Motor neuron (in vitro differentiated cells): ENCODE results near the gene RAD21L1. TPM values are rescaled to one million over a fixed set of nuclear protein-coding genes. Genes with fewer than 3 reads are reported as not detected.
A peak's percentile ranks its signal among the peaks of the same experiment; 100 is the strongest.

Experiments used
- ATAC-seq, 8 experiments: fragments of 200-7000 bp; cut with Tn5 transposase; replicated peaks in 6 of 8; 2 replicates each; pipeline ENCODE4 v1.8.0; 2021; ENCODE audit warnings: mild to moderate bottlenecking in 8 of 8, moderate library complexity in 8 of 8
- H3K27ac ChIP-seq, 2 donors: fragments of 250-450 bp; sonication (Bioruptor Pico); 2 replicates each; pipeline ENCODE4 v1.9.0; 2021; ENCODE audit warnings: antibody characterized with exemption in 2 of 2, mild to moderate bottlenecking in 2 of 2, moderate library complexity in 1 of 2
- H3K4me1 ChIP-seq, 2 donors: fragments of 250-450 bp; sonication (Bioruptor Pico); replicated peaks in 1 of 2; 2 replicates each; pipeline ENCODE4 v1.6.1; 2021; ENCODE audit warnings: antibody characterized with exemption in 2 of 2, mild to moderate bottlenecking in 2 of 2, moderate library complexity in 1 of 2
- H3K4me3 ChIP-seq, 5 donors: fragments of 250-450 bp; sonication (Bioruptor Pico); 2 replicates each; pipeline ENCODE4 v1.9.0; 2021; ENCODE audit warnings: antibody characterized with exemption in 5 of 5, mild to moderate bottlenecking in 5 of 5, moderate library complexity in 4 of 5
- WGBS, 10 experiments: fragments of 450-650 bp; shearing (Covaris generic); methylation state at CpG; one replicate each; pipeline ENCODE4 v1.0.0; 2022; 5-methylcytosine and 5-hydroxymethylcytosine counted together
- in situ Hi-C, 9 experiments: fragments of 400-800 bp; cut with MboI; loops; one replicate each; pipeline ENCODE4 v1.15.0; 2021; ENCODE audit warnings: low sequenced_read_pairs in 9 of 9, low pct_unique_long_range_greater_than_20kb in 2 of 9; ENCODE audit not compliant: unreplicated experiment in 9 of 9
- total RNA-seq, 8 experiments: library from RNA; unstranded; fragments of 300-600 nt; gene quantifications; 2 replicates each; pipeline versions ENCODE4 v1.2.3 to v1.2.4, GENCODE V29; 2022

The RAD21L1 gene
- not detected for total RNA-seq

DNA sequence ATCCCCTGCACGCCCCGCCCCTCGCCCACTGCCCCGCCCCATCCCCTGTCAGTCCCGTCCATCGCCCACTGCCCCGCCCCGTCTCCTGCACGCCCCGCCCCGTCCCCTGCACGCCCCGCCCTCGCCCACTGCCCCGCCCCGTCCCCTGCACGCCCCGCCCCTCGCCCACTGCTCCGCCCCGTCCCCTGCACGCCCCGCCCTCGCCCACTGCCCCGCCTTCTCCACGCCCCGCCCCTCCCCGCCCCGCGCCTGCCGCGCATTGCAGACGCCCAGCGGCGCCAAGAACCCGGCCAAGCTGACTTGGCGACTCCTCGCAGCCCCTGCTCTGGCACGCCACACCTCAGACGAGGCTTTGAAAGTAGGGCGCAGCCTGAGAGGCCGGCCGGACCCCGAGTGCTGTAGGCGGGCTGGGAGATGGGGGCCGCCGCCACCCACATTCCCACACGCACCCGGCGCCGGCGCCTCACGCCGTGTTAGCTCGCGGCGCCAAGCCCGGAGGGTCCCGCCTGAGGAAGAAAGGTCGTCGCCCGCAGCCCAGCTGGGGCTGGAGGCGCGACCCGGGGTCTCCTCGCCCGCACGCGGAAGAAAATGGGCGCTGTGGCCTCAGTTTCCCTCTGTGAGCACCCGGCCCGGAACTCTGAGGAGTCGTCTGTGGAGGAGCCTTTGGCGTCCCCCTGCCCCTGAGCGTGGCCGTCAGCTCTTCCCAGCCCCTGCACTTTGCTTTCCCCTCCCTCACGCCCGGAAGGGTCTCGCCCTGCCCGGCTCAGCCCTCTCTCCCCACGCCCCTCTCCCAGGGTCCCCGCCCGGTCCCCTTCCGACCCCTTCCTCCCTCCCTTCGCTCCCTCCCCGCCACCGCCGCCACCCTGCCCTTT, at the start of gene RAD21L1:
Gene RAD21L1 (plus strand): TSS at position 262 of the 872 bp plus-strand sequence. CDS start 2,410 bp downstream, outside the sequence.
- in situ Hi-C loops: no loop called here
- peak; percentile 66 to 80 (median 78) for ATAC-seq
- WGBS, 10 experiments: 0 to 7% methylated on average over 1 to 3 of the region's 88 CpGs; no CpG with 5 or more reads in 8 of the 10 experiments

DNA sequence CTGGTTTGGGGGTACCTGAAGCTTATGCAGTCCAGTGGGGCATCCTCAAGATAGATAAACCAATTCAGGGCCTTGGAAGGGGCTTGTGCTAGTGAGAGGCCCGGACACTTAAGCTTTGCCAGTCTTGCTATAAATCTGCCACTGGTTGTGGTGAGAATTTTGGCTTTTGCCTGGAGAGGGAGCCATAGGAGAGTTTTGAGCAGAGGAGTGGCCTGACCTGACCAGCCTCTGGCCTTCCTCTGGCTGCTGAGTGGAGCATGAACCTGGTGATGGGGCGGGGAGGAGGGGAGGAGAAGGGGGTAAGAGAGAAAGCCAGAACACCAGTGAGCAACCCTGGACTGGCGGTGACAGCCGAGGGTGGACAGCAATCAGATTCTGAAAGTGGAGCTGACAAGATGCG, 48.2 kb upstream of the RAD21L1 start:
- in situ Hi-C loops: no loop called here
- H3K4me3 ChIP-seq: no peak overlapping the region
- H3K4me1 ChIP-seq: no peaks in the 10 kb centered on the region
- no peak overlapping the region for H3K27ac ChIP-seq
- 50 to 100% (median 100%) methylated on average over 1 of the region's 5 CpGs; no CpG with 5 or more reads in 7 of the 10 experiments for whole genome bisulfite sequencing, 10 experiments
- ATAC-seq: peak in 4 of 8 experiments; percentile 23 to 56 (median 54)

More for the DNA sequence above, at the start of gene RAD21L1:
- Histone ChIP-seq H3K4me1 (no peaks in the 10 kb centered on the region), H3K27ac (no peak within 1 kb of the TSS), H3K4me3 (peak within 1 kb of the TSS; percentile 47 to 53 (median 48))

DNA sequence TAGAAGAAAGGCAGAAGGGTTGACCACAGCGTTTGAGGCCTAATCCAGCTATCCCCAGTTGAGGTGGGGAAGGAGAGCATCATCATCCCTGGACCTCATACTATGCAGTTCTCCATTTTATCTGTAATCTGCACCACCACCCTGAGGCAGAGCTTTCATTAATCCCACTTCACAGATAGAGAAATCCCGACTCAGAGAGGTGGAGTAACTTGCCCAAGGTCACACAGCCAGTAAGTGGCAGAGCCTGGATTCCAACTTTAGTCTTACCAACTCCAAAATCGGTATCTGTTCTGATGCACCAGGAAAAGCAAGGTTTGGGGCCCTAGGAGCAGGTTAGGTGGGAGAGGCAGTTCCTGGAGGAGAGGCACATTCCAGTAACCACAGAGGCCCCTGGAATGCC, 47.7 kb upstream of the RAD21L1 start:
- Histone ChIP-seq H3K27ac (no peak overlapping the region), H3K4me1 (no peaks in the 10 kb centered on the region), H3K4me3 (no peak overlapping the region)
- in situ Hi-C loops: no loop called here
- 48 to 100% (median 83%) methylated on average over 1 to 2 of the region's 3 CpGs; no CpG with 5 or more reads in 3 of the 10 experiments for WGBS, 10 experiments
- no peak for ATAC-seq

DNA sequence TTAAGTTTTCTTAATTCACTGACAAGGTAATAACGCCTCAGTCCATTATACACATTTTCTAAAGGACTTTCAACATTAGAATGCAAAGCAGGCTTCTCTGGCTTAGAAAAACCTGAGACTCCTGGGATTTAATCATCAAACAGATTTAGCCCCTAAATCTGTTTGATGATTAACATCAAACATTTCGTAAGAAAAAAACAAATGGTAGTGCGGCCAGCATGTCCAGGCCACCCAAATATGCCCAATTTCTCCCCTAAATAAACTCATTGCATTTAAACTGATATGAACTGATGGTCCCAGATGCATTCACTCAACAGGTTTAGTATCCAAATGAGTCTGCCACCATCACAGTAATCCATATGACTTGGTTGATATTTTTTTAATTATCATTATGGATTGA, 47.2 kb upstream of the RAD21L1 start:
- ATAC-seq: no peak
- WGBS, 10 experiments: 68 to 100% (median 92%) methylated on average over 2 to 3 of the region's 3 CpGs; no CpG with 5 or more reads in 3 of the 10 experiments

DNA sequence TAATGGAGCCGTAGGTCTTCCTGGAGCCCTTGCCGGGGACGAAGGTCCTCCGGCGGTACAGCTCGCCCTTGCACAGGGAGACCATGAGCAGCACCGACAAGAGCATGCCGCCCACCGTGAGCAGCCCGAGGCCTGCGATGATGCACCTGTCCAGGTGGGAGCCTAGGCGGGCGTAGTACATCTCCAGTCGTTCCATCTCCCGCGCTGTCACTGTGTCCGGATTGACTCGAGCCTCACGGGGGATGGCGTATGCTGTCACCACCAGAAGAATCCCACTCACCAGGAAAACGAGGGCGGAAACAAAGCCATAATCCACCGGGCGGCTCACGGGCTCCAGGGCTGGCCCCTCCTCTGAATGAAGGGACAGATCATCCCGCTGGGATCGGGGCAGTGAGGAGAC, 44.9 kb upstream of the RAD21L1 start:
- in situ Hi-C loops: no loop called here
- no peak for ATAC-seq
- Histone ChIP-seq H3K4me3 (no peak overlapping the region), H3K4me1 (peaks cover 0 to 3% of the 10 kb centered on the region in 2 donors), H3K27ac (no peak overlapping the region)
- WGBS, 10 experiments: 75 to 100% (median 97%) methylated on average over 1 to 24 of the region's 27 CpGs; no CpG with 5 or more reads in 6 of the 10 experiments

More for the DNA sequence above, 47.2 kb upstream of the RAD21L1 start:
- H3K4me3 ChIP-seq: no peak overlapping the region
- in situ Hi-C loops: no loop called here
- no peaks in the 10 kb centered on the region for H3K4me1 ChIP-seq
- H3K27ac ChIP-seq: no peak overlapping the region

DNA sequence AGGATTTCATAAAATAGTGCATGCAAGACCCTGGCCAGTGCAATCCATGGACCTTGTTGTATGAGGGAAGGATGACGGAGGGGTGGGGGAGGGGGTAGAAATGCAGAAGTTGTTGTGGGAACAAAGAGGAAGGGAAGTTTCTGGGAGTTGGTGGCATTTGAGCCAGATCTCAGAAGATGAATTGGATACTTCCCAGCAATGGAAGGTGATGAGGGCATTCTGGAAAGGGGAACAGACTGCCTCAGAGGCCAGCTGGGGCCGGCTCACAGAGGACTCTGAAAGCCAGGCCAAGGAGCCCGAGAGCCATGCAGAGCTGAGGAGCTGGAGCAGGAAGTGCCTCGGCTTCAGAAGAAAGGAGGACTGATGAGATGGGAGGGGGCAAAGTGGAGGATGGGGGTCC, 43.7 kb upstream of the RAD21L1 start:
- Histone ChIP-seq H3K4me1 (peaks cover 0 to 3% of the 10 kb centered on the region in 2 donors), H3K4me3 (no peak overlapping the region), H3K27ac (no peak overlapping the region)
- in situ Hi-C loops: no loop called here
- WGBS, 10 experiments: 40 to 100% (median 80%) methylated on average over 1 to 2 of the region's 4 CpGs; no CpG with 5 or more reads in 4 of the 10 experiments
- no peak for ATAC-seq

DNA sequence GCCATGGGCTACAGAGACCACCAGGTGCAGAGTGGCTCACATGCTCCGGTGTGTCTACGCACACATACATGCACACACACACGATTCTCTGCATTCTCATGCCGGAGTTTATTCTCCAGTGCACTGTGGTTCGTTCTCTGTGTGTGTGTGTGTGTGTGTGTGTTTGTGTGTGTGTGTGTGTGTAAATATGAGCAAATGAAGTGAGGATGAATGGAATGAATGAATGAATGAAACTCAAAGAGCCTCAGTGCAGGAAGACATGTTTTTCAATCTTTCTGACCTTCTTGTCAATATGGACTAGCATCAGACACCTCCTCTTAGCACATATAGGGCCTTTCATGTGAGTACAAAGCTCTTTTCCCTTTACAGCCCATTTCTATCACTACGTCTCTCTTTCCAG, 42.7 kb upstream of the RAD21L1 start:
- in situ Hi-C loops: no loop called here
- H3K4me3 ChIP-seq: no peak overlapping the region
- no peak overlapping the region for H3K27ac ChIP-seq
- ATAC-seq: no peak
- H3K4me1 ChIP-seq: peaks cover 0 to 3% of the 10 kb centered on the region in 2 donors
- WGBS, 10 experiments: 49 to 100% (median 93%) methylated on average over 1 to 3 of the region's 6 CpGs; no CpG with 5 or more reads in 5 of the 10 experiments

DNA sequence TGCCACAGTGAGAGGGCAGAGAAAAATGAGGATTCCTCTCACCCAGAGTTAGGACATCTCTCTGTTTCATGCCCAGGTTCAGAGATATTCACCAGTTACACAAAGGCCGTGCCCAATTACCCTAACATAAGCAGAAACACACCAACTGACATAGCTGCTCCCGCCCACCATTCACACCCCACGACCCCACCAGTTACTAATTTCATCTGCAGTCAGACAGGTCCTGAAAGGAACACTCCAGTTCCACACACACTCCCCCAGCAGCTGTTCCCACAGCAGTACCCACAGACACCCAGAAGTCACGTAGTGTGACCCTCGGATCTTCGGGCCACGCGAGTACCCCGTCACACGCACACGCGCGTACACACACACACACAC, 41.6 kb upstream of the RAD21L1 start:
- 12 to 100% methylated on average over 1 to 9 of the region's 13 CpGs; no CpG with 5 or more reads in 8 of the 10 experiments for WGBS, 10 experiments
- Histone ChIP-seq H3K4me3 (peak overlapping the region; percentile 43 to 92 (median 67)), H3K4me1 (peaks cover 0 to 3% of the 10 kb centered on the region in 2 donors), H3K27ac (no peak overlapping the region)
- in situ Hi-C loops: no loop called here
- ATAC-seq: no peak

DNA sequence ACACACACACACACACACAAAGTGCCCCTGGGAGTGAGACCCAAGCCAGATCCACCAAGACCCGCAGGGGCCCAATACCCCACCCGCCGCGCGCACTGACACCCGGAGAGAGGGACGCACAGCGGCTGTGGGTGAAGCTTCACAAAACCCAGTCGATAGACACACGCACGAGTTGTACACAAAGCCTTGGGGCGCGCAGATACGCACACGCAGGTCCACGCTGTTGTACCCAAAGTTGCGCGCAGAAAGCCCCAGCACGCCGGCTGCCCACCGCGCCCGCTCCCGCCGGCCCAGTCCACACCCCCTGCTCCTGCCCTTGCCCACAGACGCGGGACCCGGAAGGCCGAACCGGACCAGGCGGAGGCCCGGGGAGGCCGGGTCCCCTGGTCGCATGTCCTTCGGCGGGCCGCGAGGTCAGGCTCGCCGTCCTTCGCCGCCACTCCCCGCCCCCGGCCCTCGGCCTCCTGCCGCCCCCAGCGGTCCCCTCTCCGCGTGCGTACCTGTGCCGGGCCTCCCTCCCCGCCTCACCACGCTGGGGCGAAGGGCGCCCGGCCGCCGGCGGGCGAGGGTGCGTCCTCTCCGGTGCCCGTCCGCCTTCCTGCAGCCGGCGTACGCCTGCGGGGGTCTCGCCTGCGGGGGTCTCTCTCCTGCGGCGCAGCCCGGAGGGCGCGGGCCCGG, 41.1 kb upstream of the RAD21L1 start, which contains the start of gene TMEM74B:
Gene TMEM74B (minus strand): TSS at position 344 of the 678 bp plus-strand sequence. CDS start 1,180 bp downstream, outside the sequence.
- 0% methylated on average over 2 of the region's 76 CpGs; no CpG with 5 or more reads in 9 of the 10 experiments for WGBS, 10 experiments

DNA sequence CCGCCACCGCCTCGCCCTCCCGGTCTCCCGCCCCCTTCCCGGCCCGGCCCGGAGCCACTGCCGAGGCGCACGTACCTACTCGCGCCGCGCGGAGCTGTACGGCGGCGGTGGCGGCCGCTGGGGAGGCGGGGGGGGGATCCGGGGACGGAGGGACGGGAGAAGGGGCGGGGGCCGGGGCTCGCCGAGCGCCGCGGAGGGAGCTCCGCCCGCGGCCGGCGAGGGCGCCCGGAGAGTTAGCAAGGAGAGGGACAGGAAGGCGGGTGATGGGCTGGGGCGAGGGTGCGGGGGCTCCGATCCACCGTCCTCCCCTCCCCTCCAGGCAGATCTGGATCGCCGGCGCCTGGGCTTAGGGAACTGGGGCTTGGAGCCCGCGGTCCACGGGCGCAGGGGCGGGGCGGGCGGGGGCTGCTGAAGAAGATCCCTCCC, 40.5 kb upstream of the RAD21L1 start:
- in situ Hi-C loops: no loop called here
- H3K27ac ChIP-seq: peak overlapping the region in 1 of 2 donors; percentile 18
- peaks cover 0 to 3% of the 10 kb centered on the region in 2 donors for H3K4me1 ChIP-seq
- no CpG with 5 or more reads among the region's 54 CpGs for WGBS, 10 experiments
- ATAC-seq: peak; percentile 21 to 86 (median 74)
- H3K4me3 ChIP-seq: peak overlapping the region; percentile 43 to 92 (median 67)

More for the DNA sequence above, 41.1 kb upstream of the RAD21L1 start, which contains the start of gene TMEM74B:
- Histone ChIP-seq H3K4me1 (peaks cover 0 to 3% of the 10 kb centered on the region in 2 donors), H3K27ac (peak within 1 kb of the TSS in 1 of 2 donors; percentile 18), H3K4me3 (peak within 1 kb of the TSS; percentile 43 to 92 (median 67))
- in situ Hi-C loops: no loop called here
- ATAC-seq: peak in 7 of 8 experiments; percentile 22 to 64 (median 54)

DNA sequence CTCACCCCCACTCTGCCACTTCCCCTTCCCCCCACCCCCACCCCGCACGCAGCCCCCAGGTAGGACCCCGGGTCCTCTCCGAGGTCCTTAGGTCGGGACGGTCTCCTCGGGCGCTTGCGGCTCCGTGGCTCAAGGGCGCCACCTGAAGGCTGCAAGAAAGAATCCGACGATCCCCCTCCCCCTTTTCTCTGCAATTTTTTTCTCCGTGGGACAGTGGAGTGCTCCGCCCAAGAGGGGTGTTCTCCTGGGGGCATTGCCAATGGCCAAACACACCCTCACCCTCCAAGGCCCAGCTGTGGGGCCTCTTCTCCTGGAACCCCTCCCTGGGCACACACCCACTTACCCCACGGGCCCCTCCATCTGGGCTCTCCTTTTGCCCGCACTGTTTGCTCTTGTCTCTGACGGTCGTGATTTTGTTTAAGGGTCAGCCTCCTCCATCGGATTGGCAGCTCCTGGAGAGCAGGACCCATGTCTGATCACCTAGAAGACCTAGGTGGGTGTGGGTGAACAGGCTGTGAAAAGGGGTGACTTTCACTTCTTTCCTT, 40.0 kb upstream of the RAD21L1 start:
- WGBS, 10 experiments: 0 to 59% (median 40%) methylated on average over 1 to 5 of the region's 20 CpGs; no CpG with 5 or more reads in 7 of the 10 experiments
- in situ Hi-C loops: no loop called here
- Histone ChIP-seq H3K4me1 (peaks cover 0 to 3% of the 10 kb centered on the region in 2 donors), H3K27ac (peak overlapping the region in 1 of 2 donors; percentile 18), H3K4me3 (peak overlapping the region; percentile 43 to 92 (median 67))
- ATAC-seq: peak; percentile 66 to 85 (median 76)

DNA sequence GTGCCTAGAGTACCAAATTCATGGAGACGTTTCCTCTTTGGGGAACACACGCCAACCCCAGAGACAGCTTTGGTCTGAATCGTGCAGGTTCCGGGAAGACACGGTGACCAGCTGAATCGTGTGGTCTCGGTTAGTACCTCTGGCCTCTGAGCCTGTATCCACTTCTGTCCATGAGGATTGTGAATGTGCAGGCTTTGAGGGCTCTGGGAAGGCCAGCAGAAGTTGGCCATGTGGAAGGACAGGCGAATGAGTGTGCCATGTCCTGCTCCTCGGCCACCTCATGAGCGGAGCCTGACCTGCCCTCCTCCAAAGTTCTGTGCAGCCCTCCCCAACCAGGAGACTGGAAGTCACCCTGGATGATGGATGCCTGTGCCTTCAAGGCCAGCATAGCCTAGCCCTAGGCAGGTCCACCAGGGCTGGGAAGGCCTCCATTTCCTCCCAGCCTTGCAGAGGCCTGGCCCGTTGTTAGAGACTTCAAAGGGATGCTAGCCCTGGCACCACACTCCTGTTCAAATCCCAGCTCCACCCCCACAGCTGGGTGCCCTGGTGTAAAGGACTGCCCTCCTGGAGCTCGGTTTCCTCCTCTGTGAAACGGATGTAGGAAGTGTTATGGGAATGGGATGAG, 39.4 kb upstream of the RAD21L1 start:
- Histone ChIP-seq H3K27ac (no peak overlapping the region), H3K4me3 (no peak overlapping the region), H3K4me1 (peaks cover 0 to 3% of the 10 kb centered on the region in 2 donors)
- WGBS, 10 experiments: 10 to 80% (median 44%) methylated on average over 2 to 7 of the region's 13 CpGs; no CpG with 5 or more reads in 5 of the 10 experiments
- ATAC-seq: no peak
- in situ Hi-C loops: no loop called here
